ENCODE results near the gene ELMO3.

ELMO3 gene

DNA sequence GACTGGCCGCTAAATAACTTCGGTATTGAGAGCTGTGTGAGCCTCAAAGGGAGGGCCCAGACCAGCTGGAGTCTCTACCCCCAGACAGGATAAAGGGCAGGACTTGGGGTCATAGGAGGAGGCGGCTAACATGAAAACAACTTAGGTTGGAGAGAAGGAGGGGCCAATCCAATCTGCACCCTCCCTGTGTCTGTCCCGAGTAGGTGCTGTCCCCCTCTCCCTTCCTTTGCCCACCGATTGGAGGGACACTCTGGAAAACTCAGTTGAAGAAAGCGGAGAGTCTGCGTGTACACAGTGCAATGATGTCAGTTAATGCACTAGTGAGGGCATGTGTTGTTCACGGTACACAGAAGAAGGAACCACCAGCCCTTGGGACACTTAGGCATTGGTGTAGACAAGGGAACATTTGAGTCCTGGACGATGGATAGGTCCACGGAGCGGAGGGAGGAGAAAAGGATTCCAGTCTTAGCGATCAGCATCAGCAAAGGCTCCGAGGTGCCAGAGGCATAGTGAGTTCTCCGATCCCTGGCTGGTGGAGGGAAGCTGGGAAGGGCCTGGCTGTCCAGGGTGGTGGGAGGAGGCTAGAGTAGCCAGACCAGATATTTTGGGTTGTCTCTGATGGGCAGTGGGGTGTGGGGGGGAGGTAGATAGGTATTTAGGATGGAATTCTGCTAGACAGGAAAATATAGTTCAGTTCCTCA lies 27.8 kb upstream of the ELMO3 start:
- H3K79me2 ChIP-seq (ENCODE audit: control insufficient read depth, low read length) = no peaks in the 10 kb centered on the region
- H4K20me1 ChIP-seq (ENCODE audit: control insufficient read depth, insufficient read depth, low read depth, low read length) = no peaks in the 10 kb centered on the region
- no peaks in the 10 kb centered on the region for H3K36me3 ChIP-seq (ENCODE audit: control insufficient read depth, low read length)
- H3K9me2 ChIP-seq (replicated peaks; ENCODE audit: control insufficient read depth, low read length) = no peaks in the 10 kb centered on the region
- no peaks in the 10 kb centered on the region; the same call in 1 of the 2 replicates for H3F3A ChIP-seq (ENCODE audit: control insufficient read depth, insufficient read depth)
- TF ChIP-seq, protein P1, sequence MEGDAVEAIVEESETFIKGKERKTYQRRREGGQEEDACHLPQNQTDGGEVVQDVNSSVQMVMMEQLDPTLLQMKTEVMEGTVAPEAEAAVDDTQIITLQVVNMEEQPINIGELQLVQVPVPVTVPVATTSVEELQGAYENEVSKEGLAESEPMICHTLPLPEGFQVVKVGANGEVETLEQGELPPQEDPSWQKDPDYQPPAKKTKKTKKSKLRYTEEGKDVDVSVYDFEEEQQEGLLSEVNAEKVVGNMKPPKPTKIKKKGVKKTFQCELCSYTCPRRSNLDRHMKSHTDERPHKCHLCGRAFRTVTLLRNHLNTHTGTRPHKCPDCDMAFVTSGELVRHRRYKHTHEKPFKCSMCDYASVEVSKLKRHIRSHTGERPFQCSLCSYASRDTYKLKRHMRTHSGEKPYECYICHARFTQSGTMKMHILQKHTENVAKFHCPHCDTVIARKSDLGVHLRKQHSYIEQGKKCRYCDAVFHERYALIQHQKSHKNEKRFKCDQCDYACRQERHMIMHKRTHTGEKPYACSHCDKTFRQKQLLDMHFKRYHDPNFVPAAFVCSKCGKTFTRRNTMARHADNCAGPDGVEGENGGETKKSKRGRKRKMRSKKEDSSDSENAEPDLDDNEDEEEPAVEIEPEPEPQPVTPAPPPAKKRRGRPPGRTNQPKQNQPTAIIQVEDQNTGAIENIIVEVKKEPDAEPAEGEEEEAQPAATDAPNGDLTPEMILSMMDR (IDR thresholded peaks at IDR 0.05; ENCODE audit: low read depth, low read length, poor library complexity, severe bottlenecking) = no peak
- no peak for TF ChIP-seq EZH2phosphoT487 (IDR thresholded peaks at IDR 0.05; ENCODE audit: borderline replicate concordance, low read length)
- peak overlapping the region; percentile 22 for H3K4me3 ChIP-seq (ENCODE audit: low read length)
- H3K4me1 ChIP-seq (ENCODE audit: control insufficient read depth, low read length) = peaks cover 24% of the 10 kb centered on the region
- H3K27ac ChIP-seq (ENCODE audit: low read depth, low read length) = no peak overlapping the region
- H3K9me3 ChIP-seq (ENCODE audit: control insufficient read depth, insufficient read depth, low read length) = no peaks in the 10 kb centered on the region
- H3K4me2 ChIP-seq (ENCODE audit: low read length) = peak overlapping the region; percentile 49
- peaks cover 58% of the 10 kb centered on the region for H3K27me3 ChIP-seq (ENCODE audit: control insufficient read depth, low read length)

DNA sequence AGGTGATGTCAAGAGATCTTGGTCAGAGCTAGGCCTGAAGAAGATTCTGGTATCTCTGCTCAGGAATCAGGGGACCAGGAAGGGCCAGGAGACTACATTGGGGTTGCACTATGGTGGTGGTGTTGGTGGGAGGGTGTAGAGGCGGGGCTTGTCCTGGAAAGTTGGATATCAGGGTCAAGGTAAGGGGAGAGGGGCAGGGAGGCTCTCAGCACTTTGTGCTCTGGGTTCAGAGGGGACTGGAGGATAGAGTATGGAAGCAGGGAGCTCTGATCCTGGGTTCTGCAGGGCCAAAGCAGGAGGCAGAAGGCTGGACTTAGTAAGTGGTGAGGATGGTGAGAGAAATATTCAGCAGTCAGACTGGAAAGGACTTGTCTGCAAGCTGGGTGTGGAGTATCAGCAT lies 25.6 kb upstream of the ELMO3 start:
- TF ChIP-seq, protein P1 (IDR thresholded peaks at IDR 0.05; ENCODE audit: low read depth, low read length, poor library complexity, severe bottlenecking) = no peak
- TF ChIP-seq EZH2phosphoT487 (IDR thresholded peaks at IDR 0.05; ENCODE audit: borderline replicate concordance, low read length) = no peak
- Histone ChIP-seq H3K9me2 (replicated peaks; ENCODE audit: control insufficient read depth, low read length) (no peaks in the 10 kb centered on the region), H3K36me3 (ENCODE audit: control insufficient read depth, low read length) (no peaks in the 10 kb centered on the region), H3K79me2 (ENCODE audit: control insufficient read depth, low read length) (no peaks in the 10 kb centered on the region), H3K4me2 (ENCODE audit: low read length) (peak overlapping the region; percentile 89), H3F3A (ENCODE audit: control insufficient read depth, insufficient read depth) (no peaks in the 10 kb centered on the region; the same call in 1 of the 2 replicates), H3K27me3 (ENCODE audit: control insufficient read depth, low read length) (peaks cover 72% of the 10 kb centered on the region), H3K4me3 (ENCODE audit: low read length) (peak overlapping the region; percentile 67; the same call in 1 of the 2 replicates), H4K20me1 (ENCODE audit: control insufficient read depth, insufficient read depth, low read depth, low read length) (no peaks in the 10 kb centered on the region), H3K27ac (ENCODE audit: low read depth, low read length) (no peak overlapping the region), H3K4me1 (ENCODE audit: control insufficient read depth, low read length) (peaks cover 28% of the 10 kb centered on the region), H3K9me3 (ENCODE audit: control insufficient read depth, insufficient read depth, low read length) (no peaks in the 10 kb centered on the region)

DNA sequence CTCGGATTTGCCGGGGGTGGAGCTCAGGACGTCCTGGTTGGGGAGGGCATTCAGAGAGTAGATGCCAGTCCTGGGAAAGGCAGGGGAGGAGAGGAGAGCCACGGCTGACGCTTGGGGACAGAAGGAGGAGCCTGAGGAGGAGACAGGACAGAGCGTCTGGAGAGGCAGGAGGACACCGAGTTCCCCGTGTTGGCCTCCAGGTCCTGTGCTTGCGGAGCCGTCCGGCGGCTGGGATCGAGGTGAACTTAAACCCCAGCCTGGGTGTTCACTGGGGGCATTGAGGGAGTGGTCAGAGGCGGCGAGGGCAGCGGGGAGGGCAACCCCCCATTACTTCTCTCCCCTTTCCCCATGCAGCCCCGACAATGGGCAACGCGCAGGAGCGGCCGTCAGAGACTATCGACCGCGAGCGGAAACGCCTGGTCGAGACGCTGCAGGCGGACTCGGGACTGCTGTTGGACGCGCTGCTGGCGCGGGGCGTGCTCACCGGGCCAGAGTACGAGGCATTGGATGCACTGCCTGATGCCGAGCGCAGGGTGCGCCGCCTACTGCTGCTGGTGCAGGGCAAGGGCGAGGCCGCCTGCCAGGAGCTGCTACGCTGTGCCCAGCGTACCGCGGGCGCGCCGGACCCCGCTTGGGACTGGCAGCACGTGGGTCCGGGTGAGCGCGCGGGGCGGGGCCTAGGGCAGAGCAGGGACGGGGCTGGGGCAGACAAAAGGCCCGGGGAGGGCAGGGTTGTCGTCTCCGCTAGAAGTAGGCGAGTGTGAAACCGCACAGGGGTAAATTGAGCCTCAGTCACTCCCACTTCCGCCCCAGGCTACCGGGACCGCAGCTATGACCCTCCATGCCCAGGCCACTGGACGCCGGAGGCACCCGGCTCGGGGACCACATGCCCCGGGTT lies 24.9 kb upstream of the ELMO3 start:
- Histone ChIP-seq H3F3A (ENCODE audit: control insufficient read depth, insufficient read depth) (no peaks in the 10 kb centered on the region; the same call in 1 of the 2 replicates), H3K27ac (ENCODE audit: low read depth, low read length) (no peak overlapping the region), H3K9me2 (replicated peaks; ENCODE audit: control insufficient read depth, low read length) (no peaks in the 10 kb centered on the region), H3K4me1 (ENCODE audit: control insufficient read depth, low read length) (peaks cover 34% of the 10 kb centered on the region), H4K20me1 (ENCODE audit: control insufficient read depth, insufficient read depth, low read depth, low read length) (0 out of 2 replicates have a peak, but pooled peaks cover 4% of the 10 kb centered on the region), H3K9me3 (ENCODE audit: control insufficient read depth, insufficient read depth, low read length) (no peaks in the 10 kb centered on the region), H3K79me2 (ENCODE audit: control insufficient read depth, low read length) (no peaks in the 10 kb centered on the region), H3K4me2 (ENCODE audit: low read length) (peak overlapping the region; percentile 89), H3K4me3 (ENCODE audit: low read length) (peak overlapping the region; percentile 67), H3K27me3 (ENCODE audit: control insufficient read depth, low read length) (peaks cover 70% of the 10 kb centered on the region), H3K36me3 (ENCODE audit: control insufficient read depth, low read length) (no peaks in the 10 kb centered on the region)
- TF ChIP-seq, protein P1 (IDR thresholded peaks at IDR 0.05; ENCODE audit: low read depth, low read length, poor library complexity, severe bottlenecking) = no peak
- TF ChIP-seq EZH2phosphoT487 (IDR thresholded peaks at IDR 0.05; ENCODE audit: borderline replicate concordance, low read length) = peak; percentile 30; the same call in 1 of the 2 replicates
